CD4-positive, alpha-beta T cell treated with Interleukin-17A for 1 hour (primary cell): ENCODE measurements around the gene PISD.
"Not testable (repeated sequence)": the region's sequence is repeated elsewhere in the genome, so short reads cannot be mapped to it uniquely, and the experiment has no call there.

ENCODE experiments used
- DNase-seq: peaks from one replicate; pipeline ENCODE4 v3.0.0-alpha.2; 2020

PISD gene

GRCh38 chr22:31604746-31605705, 57.0 kb downstream of the PISD start:
- no peak for DNase-seq

- no peak for DNase-seq
Measured at GRCh38 chr22:31604137-31604705, 57.8 kb downstream of the PISD start.

DNA sequence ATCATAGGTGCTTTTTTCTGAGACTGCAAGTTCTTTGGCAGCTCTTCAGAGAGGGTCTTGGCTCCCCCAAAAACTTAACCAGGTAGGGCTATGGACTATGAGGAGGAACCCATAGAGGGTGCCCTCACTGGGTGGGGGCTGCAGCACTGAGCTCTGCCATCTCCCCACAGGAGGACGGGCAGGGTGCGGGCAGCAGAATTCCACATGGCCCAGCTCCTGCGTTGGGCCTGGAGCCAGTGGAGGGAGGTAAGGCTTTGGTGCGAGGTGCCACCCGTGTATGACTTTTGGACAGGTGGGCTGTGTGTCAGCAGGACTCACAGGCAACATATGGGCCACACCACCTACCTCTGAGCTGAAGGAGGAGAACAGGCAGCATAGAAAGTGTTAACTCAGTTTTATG, 58.4 kb downstream of the PISD start:
- no peak for DNase-seq

DNA sequence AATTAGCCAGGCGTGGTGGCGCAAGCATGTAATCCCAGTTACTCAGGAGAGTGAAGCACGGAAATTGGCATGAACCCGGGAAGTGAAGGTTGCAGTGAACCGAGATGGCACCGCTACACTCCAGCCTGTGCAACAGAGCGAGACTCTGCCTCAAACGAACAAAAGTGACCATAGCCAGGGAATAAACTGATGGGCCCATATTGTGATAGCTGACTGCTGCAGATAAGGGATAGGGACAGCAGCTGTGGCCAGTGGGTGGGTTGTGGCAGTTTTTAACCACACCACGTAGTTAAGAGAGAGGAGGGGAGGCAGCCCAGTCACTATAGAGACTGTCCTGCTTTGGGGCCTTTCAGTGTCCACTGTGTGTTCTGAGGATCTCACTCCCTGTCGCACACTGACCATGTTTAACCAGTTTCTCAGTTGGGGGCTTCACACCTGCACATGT, 58.9 kb downstream of the PISD start:
- DNase-seq = no peak

DNA sequence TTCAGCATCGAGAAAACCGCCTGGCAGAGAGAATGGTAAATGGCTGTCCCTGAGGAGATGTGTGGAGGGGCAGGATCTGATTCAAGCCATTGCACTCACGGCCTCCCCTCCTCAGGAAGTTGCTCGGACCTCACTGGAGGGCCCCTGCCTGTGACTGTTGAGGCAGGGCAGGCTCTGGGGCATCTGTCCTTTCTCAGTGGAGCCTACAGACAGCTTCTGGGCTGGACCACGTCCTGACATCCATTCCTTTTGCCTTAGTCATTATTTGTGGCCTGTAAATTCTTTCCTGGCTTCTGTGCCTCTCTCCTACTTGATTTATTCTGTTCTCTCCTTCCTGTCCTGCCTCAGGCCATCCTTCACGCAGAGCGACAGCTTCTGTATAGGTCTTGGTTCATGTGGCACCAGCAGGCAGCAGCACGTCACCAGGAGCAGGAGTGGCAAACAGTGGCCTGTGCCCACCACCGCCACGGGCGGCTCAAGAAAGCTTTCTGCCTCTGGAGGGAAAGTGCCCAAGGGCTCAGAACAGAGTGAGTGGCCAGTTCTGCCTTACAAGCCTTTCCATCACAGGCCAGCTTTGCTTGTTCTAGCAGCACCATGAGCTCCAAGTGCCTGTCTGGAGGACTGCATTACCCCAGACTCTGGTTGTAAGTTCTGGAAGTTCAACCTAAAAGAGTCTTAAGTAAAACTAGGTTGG, 59.6 kb downstream of the PISD start:
- no peak for DNase-seq

DNA sequence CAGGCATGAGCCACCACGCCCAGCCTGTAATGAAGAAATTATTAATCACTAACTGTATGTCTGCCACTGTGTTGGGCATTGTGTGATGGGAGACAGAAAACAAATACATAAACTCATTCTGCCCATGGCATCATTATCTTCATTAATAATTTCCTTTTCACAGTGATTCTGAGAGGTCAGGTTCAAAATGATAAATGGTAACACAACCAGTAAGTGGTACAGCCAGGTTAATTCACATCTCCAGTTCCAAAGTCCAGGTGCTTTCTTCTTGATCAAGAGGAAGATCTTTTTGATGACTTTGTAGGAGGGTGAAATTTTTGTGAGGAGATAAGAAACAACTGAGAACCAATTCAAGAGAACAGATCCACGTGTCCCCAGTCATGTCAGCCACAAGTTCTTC, 66.7 kb downstream of the PISD start:
- DNase-seq = no peak

DNA sequence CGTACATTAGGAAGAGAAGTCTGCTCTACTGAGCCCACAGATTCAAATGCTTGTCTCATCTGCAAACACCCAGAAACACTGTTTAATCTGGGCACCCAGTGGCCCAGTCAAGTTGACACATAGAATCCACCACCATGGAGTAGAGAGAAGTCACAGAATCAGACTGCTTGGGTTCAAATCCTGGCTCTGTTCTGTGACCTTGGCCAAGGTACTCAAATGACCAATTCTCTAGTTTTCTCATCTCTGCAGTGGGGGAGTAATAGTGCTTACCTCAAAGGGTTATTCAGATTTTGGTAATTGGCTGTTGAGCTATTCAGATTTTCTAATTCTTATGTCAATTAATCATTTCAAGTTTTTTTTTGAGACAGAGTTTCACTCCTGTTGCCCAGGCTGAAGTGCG, 71.9 kb downstream of the PISD start:
- not testable (repeated sequence) for DNase-seq

DNA sequence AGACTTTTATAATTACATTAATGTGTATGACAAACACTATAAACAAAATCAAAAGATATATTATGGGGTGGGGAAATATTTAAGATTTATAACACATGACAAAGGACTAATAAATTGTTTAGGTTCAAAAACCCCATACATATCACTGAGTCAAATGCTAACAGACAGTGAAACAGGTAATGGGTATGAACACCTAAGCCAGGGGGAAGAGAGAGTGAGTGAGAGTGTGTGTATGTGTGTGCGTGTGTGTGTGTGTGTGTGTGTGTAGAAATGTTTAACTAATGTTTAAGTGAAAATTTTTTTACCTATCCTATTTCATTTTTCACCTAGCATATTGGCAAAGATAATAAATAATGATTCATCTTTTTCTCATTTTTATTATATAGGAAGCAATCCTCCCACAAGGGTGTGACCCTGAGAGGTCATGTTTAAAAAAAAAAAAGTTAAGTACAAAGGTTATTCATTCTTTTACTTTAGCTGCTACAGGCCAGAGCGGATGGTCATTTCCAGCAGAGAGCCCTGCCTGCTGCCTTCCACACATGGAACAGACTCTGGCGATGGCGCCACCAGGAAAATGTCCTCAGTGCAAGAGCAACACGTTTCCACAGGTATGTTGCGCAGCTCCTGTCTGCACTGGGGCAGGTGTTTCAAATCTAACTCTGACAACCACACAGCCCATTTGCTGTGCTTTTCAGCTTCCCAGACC, 72.9 kb downstream of the PISD start:
- DNase-seq = no peak

GRCh38 chr22:31586137-31586920, 75.7 kb downstream of the PISD start:
- no peak for DNase-seq

- peak; percentile 5 for DNase-seq
Measured at GRCh38 chr22:31585161-31585859, 76.7 kb downstream of the PISD start.

GRCh38 chr22:31584804-31585160, 77.2 kb downstream of the PISD start:
- peak; percentile 26 for DNase-seq

DNA sequence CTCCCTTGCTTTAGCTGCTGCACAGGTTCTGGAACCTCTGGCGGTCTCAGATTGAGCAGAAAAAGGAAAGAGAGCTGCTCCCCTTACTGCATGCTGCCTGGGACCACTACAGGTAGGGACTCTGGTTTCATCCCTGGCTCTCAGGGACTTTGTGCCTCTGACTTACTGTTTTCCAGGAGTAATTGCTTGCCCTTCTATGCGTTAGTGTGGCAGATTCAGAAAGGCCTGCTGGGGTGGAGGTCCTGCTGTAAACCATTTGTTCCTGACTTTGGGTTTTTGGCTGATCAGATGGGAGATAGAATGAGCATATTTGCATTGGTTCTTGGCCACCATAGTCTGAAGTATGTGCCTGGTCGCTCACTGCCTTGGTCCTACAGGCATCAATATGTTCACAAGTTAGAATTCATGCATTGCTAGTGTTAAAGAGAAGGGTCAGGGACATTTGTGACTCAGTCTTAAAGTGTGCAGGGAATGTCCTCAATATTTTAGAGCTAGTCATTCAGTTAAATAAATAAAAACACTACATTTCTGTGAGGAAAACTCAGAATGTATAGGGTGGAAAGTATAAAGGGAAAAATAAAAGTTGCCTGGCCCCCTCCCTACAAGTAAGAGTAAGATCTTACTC, 78.0 kb downstream of the PISD start:
- no peak for DNase-seq

- no peak for DNase-seq
Measured at GRCh38 chr22:31579835-31580242, 82.2 kb downstream of the PISD start.

DNA sequence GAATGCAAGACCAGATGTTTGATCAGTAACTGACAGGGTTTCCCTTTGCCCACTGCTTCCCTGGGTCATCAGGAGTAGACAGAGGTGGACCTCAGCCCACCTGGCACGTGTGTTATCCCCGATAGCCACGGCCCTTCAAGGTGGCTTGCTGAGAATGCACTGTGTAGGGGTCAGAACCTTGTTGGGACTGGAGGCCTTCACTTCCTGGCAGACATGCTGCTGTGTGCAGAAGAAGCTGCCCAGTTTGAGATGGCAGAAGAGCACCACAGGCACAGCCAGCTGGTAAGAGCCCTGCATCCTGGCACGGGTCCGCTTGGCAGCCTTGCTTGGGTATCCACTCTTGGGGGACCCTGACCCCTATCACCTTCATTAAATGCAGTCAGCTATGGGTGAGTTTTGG, 83.8 kb downstream of the PISD start:
- DNase-seq = no peak

DNA sequence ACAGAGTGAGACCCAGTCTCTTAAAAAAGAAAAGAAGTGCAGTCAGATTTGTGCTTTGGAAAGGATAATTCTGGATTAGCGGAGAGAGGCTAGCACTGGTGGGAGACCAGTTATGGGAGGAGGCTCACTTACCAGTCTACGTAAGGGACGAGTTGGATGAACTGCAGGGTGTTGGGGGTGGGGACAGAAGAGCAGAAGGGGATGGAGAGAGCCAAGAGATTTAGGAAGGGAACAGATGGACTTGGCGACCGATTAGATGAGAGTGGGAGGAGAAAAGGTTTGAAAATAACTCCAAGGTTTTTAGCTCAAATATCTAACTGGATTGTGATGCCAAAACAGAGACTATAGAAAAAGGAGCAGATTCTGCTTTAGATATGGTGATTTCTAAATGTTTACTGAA, 84.3 kb downstream of the PISD start:
- no peak for DNase-seq

- no peak for DNase-seq
Measured at GRCh38 chr22:31575190-31575589, 86.8 kb downstream of the PISD start.

GRCh38 chr22:31574055-31574670, 87.9 kb downstream of the PISD start:
- no peak for DNase-seq

DNA sequence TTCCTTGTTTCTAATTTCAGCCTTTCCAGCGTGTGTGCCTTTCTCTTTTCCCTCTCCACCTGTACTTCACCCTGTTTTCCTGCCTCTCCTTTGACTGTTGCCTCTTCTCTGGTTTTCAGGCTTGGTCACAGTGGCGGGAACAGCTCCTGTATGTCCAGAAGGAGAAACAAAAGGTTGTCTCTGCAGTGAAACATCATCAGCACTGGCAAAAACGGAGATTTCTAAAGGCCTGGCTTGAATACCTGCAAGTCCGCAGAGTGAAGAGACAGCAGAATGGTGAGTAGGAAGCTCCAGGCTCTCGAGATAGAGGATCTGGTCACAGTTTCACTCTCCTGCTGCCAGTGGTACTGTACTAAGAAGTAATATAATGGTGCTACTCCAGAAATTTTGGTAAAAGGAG, 89.1 kb downstream of the PISD start:
- DNase-seq = no peak

DNA sequence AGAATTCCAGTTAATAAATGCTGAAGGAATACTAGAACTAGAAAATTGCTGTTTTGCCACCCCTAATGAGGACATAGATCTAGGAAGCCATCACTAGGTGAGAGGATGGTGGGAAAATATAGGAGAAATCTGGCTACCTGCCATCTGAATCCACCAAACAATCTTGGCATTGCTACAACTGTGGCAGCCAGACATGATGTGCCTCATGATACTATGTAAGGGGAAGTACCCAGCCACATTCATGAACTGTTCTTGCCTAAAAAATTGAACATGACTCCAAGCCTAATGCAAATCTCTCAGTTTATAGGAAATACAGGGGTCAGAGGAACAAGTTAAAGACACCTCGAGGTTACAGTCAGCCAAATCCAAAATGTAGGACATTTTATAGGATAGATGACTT, 92.9 kb downstream of the PISD start:
- no peak for DNase-seq
